HG03571 (cell line): Measurements from ENCODE around the gene RNF34.
"Not testable (repeated sequence)": the region's sequence is repeated elsewhere in the genome, so short reads cannot be mapped to it uniquely, and the experiment has no call there.

Experiments
- ATAC-seq: cut with Tn5 transposase; IDR thresholded peaks from one replicate; pipeline ENCODE4 v1.9.1; 2021; ENCODE audit not compliant: unreplicated experiment

Gene RNF34

GRCh38 chr12:121399391-121400331 lies at the start of gene RNF34:
TSS of gene RNF34 (plus strand) at chr12:121400118. CDS start at chr12:121400213, 95 bp downstream.
- peak; percentile 83 for ATAC-seq

- ATAC-seq: peak; percentile 95
These were observed 47.9 kb upstream of the RNF34 start, which contains the start of gene ANAPC5 for GRCh38 chr12:121351820-121352681. TSS of gene ANAPC5 (minus strand) at chr12:121352411. CDS start at chr12:121352340, 71 bp downstream.

- no peak for ATAC-seq
These were observed 47.3 kb upstream of the RNF34 start for GRCh38 chr12:121352682-121353018.

- no peak for ATAC-seq
These were observed 44.1 kb upstream of the RNF34 start for GRCh38 chr12:121355818-121356217.

- no peak for ATAC-seq
These were observed 43.3 kb upstream of the RNF34 start for GRCh38 chr12:121356657-121357056.

GRCh38 chr12:121357331-121357730 lies 42.6 kb upstream of the RNF34 start:
- ATAC-seq: no peak

- ATAC-seq: no peak
These were observed 41.8 kb upstream of the RNF34 start for GRCh38 chr12:121358073-121358472.

GRCh38 chr12:121364683-121365121 lies 35.2 kb upstream of the RNF34 start:
- no peak for ATAC-seq

GRCh38 chr12:121365416-121366062 lies 34.4 kb upstream of the RNF34 start:
- no peak for ATAC-seq

- ATAC-seq: no peak
These were observed 33.9 kb upstream of the RNF34 start for GRCh38 chr12:121366063-121366459.

- ATAC-seq: no peak
These were observed 28.5 kb upstream of the RNF34 start for GRCh38 chr12:121371404-121371803.

- no peak for ATAC-seq
These were observed 26.2 kb upstream of the RNF34 start for GRCh38 chr12:121373755-121374154.

GRCh38 chr12:121374336-121374735 lies 25.6 kb upstream of the RNF34 start:
- ATAC-seq: not testable (repeated sequence)

GRCh38 chr12:121374945-121375584 lies 24.9 kb upstream of the RNF34 start:
- not testable (repeated sequence) for ATAC-seq

- ATAC-seq: no peak
These were observed 22.9 kb upstream of the RNF34 start for GRCh38 chr12:121376754-121377697.

GRCh38 chr12:121378736-121379135 lies 21.2 kb upstream of the RNF34 start:
- no peak for ATAC-seq

GRCh38 chr12:121379945-121380344 lies 20.0 kb upstream of the RNF34 start:
- ATAC-seq: no peak

GRCh38 chr12:121383601-121384021 lies 16.3 kb upstream of the RNF34 start:
- no peak for ATAC-seq

- not testable (repeated sequence) for ATAC-seq
These were observed 15.0 kb upstream of the RNF34 start for GRCh38 chr12:121384891-121385290.
